ENCODE measurements around the gene MNT. TPM values are rescaled to one million over a fixed set of nuclear protein-coding genes. Genes with fewer than 3 reads are reported as not detected.

MNT gene
- total and polyA plus RNA-seq, 9 of the 15 experiments (the other 6 are each of a cell fraction or from before 2014, with no cell fraction given), result 0.18 to 23.8 (median 5.3) TPM

DNA sequence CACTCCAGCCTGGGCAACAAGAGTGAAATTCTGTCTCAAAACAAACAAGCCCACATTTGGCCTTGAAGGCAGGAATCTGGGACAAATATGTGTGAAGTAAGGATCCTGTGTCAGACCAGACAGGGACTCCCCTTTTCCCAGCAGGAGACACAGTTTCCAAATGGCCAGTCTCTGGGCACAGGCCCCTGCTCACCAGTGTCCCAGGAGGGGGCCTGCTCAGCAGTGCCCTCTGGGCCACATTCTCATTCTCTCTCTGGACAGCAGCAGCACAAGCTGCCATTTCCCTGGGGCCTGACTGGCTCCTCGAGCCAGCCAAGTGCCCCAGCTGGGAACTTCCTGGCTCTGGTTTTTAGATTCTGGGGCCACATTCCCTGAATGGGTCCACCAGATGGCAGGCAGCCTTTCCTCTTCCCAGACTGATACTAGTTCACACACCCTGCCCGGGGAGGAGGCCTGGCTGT is 11.7 kb upstream of the MNT start:
- WGBS (ENCODE audit: insufficient coverage, low coverage, missing lambda C conversion rate), result 100% methylated on average over 1 of the region's 2 CpGs
- CTCF ChIA-PET (ENCODE audit: low intra/inter-chr PET ratio), result interaction anchor here (6.0 kb wide), 1 partner anchor 30 kb away, joined by 78 read pairs; no protein-coding TSS in a partner anchor
- intact Hi-C loops (cut with micrococcal nuclease) (no loop called here), in situ Hi-C loops (cut with MboI) (loop anchor here (5.0 kb wide), 1 partner anchor 35 kb away; no protein-coding TSS in a partner anchor)
- Histone ChIP-seq H3K4me1 (replicated peaks in 1 of 2; ENCODE audit: control insufficient read depth in 2 of 2, insufficient read depth in 2 of 2, low read length in 2 of 2) (peaks cover under 1 to 1% of the 10 kb centered on the region in 2 experiments; a peak in 3 of 5 replicates), H3K4me3 (no peak overlapping the region), H3K4me2 (ENCODE audit: insufficient read depth, low read length) (no peak overlapping the region), H3K9me3 (replicated peaks; ENCODE audit: control insufficient read depth, insufficient read depth, low read depth, low read length) (no peaks in the 10 kb centered on the region), H3K27me3 (ENCODE audit: control insufficient read depth in 2 of 2, insufficient read depth in 2 of 2, low read length in 2 of 2) (no peaks in the 10 kb centered on the region), H3K36me3 (ENCODE audit: control insufficient read depth, insufficient read depth, low read length) (peaks cover 29% of the 10 kb centered on the region; the same call in 2 of the 3 replicates), H3K79me2 (ENCODE audit: control insufficient read depth, insufficient read depth, low read length) (no peaks in the 10 kb centered on the region), H4K20me1 (replicated peaks; ENCODE audit: control insufficient read depth, insufficient read depth, low read length) (no peaks in the 10 kb centered on the region), H3K9ac (ENCODE audit: insufficient read depth in 1 of 2, low read depth in 2 of 2, low read length in 2 of 2) (no peak overlapping the region; a peak in 1 of 4 replicates), H3K9me1 (ENCODE audit: control insufficient read depth, insufficient read depth, low read length) (no peaks in the 10 kb centered on the region), H3K27ac (ENCODE audit: extremely low read depth, low read depth, low read length) (no peak overlapping the region), H2AFZ (ENCODE audit: low read depth, low read length) (no peak overlapping the region)
- DNase-seq (ENCODE audit: extremely low read depth in 1 of 4, low spot score in 3 of 4) (no peak), FAIRE-seq (no peak), ATAC-seq (no peak)
- BruUV-seq (replicated peaks), result no TSS peak
- TF ChIP-seq ZNF175 (CRISPR knock-in tag; IDR thresholded peaks at IDR 0.05; ENCODE audit: low read depth) (no peak), ZNF274 (IDR thresholded peaks at IDR 0.05; ENCODE audit: borderline replicate concordance, low read depth, low read length) (no peak), SP2 (IDR thresholded peaks at IDR 0.05; ENCODE audit: extremely low read depth, low read depth, low read length, poor library complexity, severe bottlenecking) (no peak), FOXM1 (IDR thresholded peaks at IDR 0.05; ENCODE audit: low read depth) (no peak), FOXM1 (CRISPR knock-in tag; IDR thresholded peaks at IDR 0.05; ENCODE audit: low read depth) (no peak), ZNF347 (CRISPR knock-in tag; IDR thresholded peaks at IDR 0.05; ENCODE audit: low read depth) (no peak), SIN3A (IDR thresholded peaks at IDR 0.05; ENCODE audit: borderline replicate concordance in 2 of 2, control insufficient read depth in 1 of 2, low read depth in 2 of 2, low read length in 2 of 2) (no peak), PRMT5 (CRISPR knock-in tag; IDR thresholded peaks at IDR 0.05) (no peak)
- TF ChIP-seq, protein P1, sequence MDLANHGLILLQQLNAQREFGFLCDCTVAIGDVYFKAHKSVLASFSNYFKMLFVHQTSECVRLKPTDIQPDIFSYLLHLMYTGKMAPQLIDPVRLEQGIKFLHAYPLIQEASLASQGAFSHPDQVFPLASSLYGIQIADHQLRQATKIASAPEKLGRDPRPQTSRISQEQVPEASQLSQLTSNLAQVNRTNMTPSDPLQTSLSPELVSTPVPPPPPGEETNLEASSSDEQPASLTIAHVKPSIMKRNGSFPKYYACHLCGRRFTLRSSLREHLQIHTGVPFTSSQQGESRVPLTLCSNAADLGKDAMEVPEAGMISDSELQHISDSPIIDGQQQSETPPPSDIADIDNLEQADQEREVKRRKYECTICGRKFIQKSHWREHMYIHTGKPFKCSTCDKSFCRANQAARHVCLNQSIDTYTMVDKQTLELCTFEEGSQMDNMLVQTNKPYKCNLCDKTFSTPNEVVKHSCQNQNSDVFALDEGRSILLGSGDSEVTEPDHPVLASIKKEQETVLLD (IDR thresholded peaks at IDR 0.05), result no peak
- TF ChIP-seq, protein P2, sequence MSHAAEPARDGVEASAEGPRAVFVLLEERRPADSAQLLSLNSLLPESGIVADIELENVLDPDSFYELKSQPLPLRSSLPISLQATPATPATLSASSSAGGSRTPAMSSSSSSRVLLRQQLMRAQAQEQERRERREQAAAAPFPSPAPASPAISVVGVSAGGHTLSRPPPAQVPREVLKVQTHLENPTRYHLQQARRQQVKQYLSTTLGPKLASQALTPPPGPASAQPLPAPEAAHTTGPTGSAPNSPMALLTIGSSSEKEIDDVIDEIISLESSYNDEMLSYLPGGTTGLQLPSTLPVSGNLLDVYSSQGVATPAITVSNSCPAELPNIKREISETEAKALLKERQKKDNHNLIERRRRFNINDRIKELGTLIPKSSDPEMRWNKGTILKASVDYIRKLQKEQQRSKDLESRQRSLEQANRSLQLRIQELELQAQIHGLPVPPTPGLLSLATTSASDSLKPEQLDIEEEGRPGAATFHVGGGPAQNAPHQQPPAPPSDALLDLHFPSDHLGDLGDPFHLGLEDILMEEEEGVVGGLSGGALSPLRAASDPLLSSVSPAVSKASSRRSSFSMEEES (CRISPR knock-in tag; IDR thresholded peaks at IDR 0.05), result no peak
- POLR2A ChIA-PET, result interaction anchor here (0.6 to 0.9 kb wide), 2 partner anchors 9 to 11 kb away, joined by 3 to 9 read pairs; no protein-coding TSS in a partner anchor

Measured in K562 (cell line).